HL-60 (cell line): Measurements from ENCODE around the gene MEN1.
"Not testable (repeated sequence)": the region's sequence is repeated elsewhere in the genome, so short reads cannot be mapped to it uniquely, and the experiment has no call there.

Experiments
- DNase-seq, 2 experiments: peaks; one replicate each; pipeline ENCODE4 v3.0.0-alpha.2; 2010 to 2020; ENCODE audit warnings: low read depth in 1 of 2, low spot score in 1 of 2
- H3K27ac ChIP-seq: fragments of 250-450 bp; sonication (Bioruptor Pico); replicated peaks from 2 replicates; pipeline ENCODE4 v1.5.1; 2020; ENCODE audit warnings: mild to moderate bottlenecking, moderate library complexity
- H3K27me3 ChIP-seq: fragments of 250-450 bp; sonication (Bioruptor Pico); 2 replicates; pipeline ENCODE4 v1.5.1; 2021; ENCODE audit warnings: mild to moderate bottlenecking, moderate library complexity; ENCODE audit not compliant: insufficient read depth, poor library complexity, severe bottlenecking
- H3K4me3 ChIP-seq: replicated peaks from 2 replicates; pipeline ENCODE4 v1.5.1; 2011; ENCODE audit warnings: mild to moderate bottlenecking, control low read depth, low read length; ENCODE audit not compliant: insufficient read depth
- GABPA ChIP-seq: IDR thresholded peaks from 2 replicates; pipeline ENCODE4 v1.6.1; 2012; ENCODE audit warnings: low read depth
- POLR2AphosphoS5 ChIP-seq: IDR thresholded peaks from 2 replicates; pipeline ENCODE4 v1.6.1; 2012; ENCODE audit warnings: low read depth
- SPI1 ChIP-seq: IDR thresholded peaks from 2 replicates; pipeline ENCODE4 v1.6.1; 2012; ENCODE audit warnings: low read depth, mild to moderate bottlenecking, borderline replicate concordance
- TF ChIP-seq, protein P1 (sequence below): IDR thresholded peaks from 2 replicates; pipeline ENCODE4 v1.6.1; 2012; ENCODE audit warnings: low read depth; ENCODE audit not compliant: insufficient replicate concordance
- TF ChIP-seq, protein P2 (sequence below): IDR thresholded peaks from one replicate; pipeline ENCODE4 v1.5.1; 2011; ENCODE audit warnings: low read length, control low read depth, inconsistent platforms; ENCODE audit not compliant: insufficient read depth

Gene MEN1

DNA sequence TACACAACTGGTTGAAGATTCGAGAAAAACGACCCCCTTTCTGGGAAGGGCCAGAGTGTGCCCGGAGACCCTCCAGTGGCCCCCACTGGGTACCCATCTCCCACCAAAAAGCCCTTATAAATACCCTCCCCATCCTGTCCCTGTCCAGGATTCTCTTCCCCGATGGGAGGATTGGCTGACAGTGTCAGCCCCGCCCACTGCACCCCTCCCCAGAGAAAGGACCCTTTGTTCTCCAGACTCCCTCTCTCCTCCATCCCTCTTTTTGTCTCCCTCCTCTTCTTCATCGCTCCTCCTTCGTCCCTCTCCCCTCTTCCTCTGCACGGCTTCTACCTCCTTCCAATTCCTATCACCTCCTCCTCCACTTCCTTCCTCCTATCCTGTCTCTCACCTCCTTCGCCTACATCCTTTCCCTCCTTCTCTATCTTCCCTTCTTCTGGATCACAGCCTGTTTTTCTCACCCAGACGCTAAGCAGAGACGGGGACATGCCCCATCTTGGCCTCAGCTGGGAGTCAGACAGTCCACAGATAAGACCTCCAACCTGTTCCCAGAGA, 13.3 kb upstream of the MEN1 start:
- TF ChIP-seq SPI1: no peak
- TF ChIP-seq GABPA: no peak
- TF ChIP-seq, protein P1, sequence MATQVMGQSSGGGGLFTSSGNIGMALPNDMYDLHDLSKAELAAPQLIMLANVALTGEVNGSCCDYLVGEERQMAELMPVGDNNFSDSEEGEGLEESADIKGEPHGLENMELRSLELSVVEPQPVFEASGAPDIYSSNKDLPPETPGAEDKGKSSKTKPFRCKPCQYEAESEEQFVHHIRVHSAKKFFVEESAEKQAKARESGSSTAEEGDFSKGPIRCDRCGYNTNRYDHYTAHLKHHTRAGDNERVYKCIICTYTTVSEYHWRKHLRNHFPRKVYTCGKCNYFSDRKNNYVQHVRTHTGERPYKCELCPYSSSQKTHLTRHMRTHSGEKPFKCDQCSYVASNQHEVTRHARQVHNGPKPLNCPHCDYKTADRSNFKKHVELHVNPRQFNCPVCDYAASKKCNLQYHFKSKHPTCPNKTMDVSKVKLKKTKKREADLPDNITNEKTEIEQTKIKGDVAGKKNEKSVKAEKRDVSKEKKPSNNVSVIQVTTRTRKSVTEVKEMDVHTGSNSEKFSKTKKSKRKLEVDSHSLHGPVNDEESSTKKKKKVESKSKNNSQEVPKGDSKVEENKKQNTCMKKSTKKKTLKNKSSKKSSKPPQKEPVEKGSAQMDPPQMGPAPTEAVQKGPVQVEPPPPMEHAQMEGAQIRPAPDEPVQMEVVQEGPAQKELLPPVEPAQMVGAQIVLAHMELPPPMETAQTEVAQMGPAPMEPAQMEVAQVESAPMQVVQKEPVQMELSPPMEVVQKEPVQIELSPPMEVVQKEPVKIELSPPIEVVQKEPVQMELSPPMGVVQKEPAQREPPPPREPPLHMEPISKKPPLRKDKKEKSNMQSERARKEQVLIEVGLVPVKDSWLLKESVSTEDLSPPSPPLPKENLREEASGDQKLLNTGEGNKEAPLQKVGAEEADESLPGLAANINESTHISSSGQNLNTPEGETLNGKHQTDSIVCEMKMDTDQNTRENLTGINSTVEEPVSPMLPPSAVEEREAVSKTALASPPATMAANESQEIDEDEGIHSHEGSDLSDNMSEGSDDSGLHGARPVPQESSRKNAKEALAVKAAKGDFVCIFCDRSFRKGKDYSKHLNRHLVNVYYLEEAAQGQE: no peak
- TF ChIP-seq POLR2AphosphoS5: no peak
- TF ChIP-seq, protein P2, sequence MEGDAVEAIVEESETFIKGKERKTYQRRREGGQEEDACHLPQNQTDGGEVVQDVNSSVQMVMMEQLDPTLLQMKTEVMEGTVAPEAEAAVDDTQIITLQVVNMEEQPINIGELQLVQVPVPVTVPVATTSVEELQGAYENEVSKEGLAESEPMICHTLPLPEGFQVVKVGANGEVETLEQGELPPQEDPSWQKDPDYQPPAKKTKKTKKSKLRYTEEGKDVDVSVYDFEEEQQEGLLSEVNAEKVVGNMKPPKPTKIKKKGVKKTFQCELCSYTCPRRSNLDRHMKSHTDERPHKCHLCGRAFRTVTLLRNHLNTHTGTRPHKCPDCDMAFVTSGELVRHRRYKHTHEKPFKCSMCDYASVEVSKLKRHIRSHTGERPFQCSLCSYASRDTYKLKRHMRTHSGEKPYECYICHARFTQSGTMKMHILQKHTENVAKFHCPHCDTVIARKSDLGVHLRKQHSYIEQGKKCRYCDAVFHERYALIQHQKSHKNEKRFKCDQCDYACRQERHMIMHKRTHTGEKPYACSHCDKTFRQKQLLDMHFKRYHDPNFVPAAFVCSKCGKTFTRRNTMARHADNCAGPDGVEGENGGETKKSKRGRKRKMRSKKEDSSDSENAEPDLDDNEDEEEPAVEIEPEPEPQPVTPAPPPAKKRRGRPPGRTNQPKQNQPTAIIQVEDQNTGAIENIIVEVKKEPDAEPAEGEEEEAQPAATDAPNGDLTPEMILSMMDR: no peak
- no peak for DNase-seq

DNA sequence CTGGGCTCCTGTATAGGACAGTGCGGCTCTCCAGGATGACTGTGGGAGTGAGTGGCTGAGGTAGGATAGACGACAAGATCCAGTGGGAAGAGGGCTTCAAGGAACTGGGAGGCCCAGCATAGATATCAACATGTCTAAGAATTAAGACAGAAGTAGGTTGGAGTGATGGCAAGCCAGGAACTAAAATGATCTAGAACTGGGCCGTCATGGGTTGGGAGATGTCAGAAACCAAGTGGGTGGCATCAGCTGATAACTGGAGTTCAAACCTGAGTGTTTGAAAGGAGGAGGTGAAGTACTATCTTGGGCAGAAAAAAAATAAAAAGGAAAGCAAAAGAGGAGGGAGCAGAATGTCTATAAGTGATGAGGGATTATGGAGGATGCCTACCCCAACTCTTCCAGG, 7.1 kb upstream of the MEN1 start:
- Histone ChIP-seq H3K4me3 (no peak overlapping the region), H3K27ac (no peak overlapping the region), H3K27me3 (no peaks in the 10 kb centered on the region)
- TF ChIP-seq, protein P1: no peak
- TF ChIP-seq SPI1: no peak
- TF ChIP-seq, protein P2: no peak
- no peak for TF ChIP-seq POLR2AphosphoS5
- no peak for TF ChIP-seq GABPA
- DNase-seq: no peak

More for the DNA sequence above, 13.3 kb upstream of the MEN1 start:
- Histone ChIP-seq H3K27me3 (no peaks in the 10 kb centered on the region), H3K27ac (no peak overlapping the region), H3K4me3 (no peak overlapping the region)

DNA sequence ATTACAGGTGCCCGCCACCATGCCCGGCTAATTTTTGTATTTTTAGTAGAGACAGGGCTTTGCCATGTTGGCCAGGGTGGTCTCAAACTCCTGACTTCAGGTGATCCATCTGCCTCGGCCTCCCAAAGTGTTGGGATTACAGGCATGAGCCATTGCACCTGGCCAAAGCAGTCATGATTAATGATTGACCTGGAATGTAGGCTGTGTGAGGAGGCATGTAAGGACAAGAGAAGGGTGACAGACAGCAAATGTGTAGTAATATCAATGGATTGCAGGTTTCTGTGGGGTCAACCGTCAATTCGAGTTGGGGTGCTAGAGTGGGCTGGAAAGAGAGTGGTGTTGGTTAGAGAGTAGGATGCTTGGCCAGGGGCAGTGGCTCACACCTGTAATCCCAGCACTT, 5.1 kb upstream of the MEN1 start:
- not testable (repeated sequence) for DNase-seq, H3K4me3 ChIP-seq, H3K27me3 ChIP-seq, H3K27ac ChIP-seq

DNA sequence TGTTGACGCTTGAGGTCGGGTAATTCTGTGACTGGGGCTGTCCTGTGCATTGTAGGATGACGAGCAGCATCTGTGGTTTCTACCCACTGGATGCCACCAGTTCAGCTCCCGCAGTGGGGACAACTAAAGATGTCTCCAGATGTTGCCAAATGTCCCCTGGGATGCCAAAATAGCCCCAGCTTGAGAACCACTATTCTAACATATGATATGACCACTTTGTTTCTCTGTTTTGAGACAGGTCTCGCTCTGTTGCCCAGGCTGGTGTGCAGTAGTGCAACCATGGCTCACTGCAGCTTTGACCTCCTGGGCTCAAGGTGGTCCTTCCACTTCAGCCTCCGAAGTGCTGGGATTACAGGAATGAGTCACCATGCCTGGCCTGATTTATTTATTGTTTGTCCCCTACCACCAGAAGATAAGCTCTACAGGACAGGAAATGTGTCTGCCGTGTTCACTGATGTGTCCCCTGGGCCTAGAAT, 4.4 kb upstream of the MEN1 start:
- no peak overlapping the region for H3K27ac ChIP-seq
- H3K4me3 ChIP-seq: no peak overlapping the region
- no peak for DNase-seq
- TF ChIP-seq, protein P2: no peak
- TF ChIP-seq POLR2AphosphoS5 (no peak), SPI1 (no peak), GABPA (no peak)
- TF ChIP-seq, protein P1: no peak
- no peaks in the 10 kb centered on the region for H3K27me3 ChIP-seq
